M059J (cell line): ENCODE measurements around the gene BRK1. TPM values are rescaled to one million over a fixed set of nuclear protein-coding genes. Genes with fewer than 3 reads are reported as not detected.

Experiments used
- total RNA-seq: library from RNA; depleted of rRNA; stranded (reverse); fragments of >200 nt; shearing (Covaris generic); gene quantifications from 2 replicates; pipeline ENCODE4 v1.2.3, GENCODE V29; 2014; rRNA removed

The BRK1 gene
- total RNA-seq, 1 experiment from 2014 or later = 135 TPM

Other genes starting within 250 kb of the BRK1 start
- gene CIDEC, start 235.4 kb upstream of the BRK1 start, total RNA-seq = not detected in 2 replicates
- 22.6 and 30.6 TPM in 2 replicates for gene JAGN1, start 225.1 kb upstream of the BRK1 start, total RNA-seq
- gene IL17RE, start 212.8 kb upstream of the BRK1 start, total RNA-seq = 0.05 and 0.15 TPM in 2 replicates
- 26.4 and 29.5 TPM in 2 replicates for gene IL17RC, start 198.6 kb upstream of the BRK1 start, total RNA-seq
- 7.7 and 12.0 TPM in 2 replicates for gene CRELD1, start 181.8 kb upstream of the BRK1 start, total RNA-seq
- 2.8 and 3.8 TPM in 2 replicates for gene PRRT3, start 163.3 kb upstream of the BRK1 start, total RNA-seq
- gene EMC3, start 128.8 kb upstream of the BRK1 start, total RNA-seq = 53.8 and 98.5 TPM in 2 replicates
- gene FANCD2, start 89.2 kb upstream of the BRK1 start, total RNA-seq = 12.2 and 16.0 TPM in 2 replicates
- not detected in 2 replicates for gene FANCD2OS, start 7.4 kb upstream of the BRK1 start, total RNA-seq
- 18.5 and 28.9 TPM in 2 replicates for gene VHL, start 26.1 kb downstream of the BRK1 start, total RNA-seq
- gene IRAK2, start 49.2 kb downstream of the BRK1 start, total RNA-seq = 7.6 and 8.2 TPM in 2 replicates
- 13.4 and 14.4 TPM in 2 replicates for gene TATDN2, start 132.8 kb downstream of the BRK1 start, total RNA-seq
- gene GHRL, start 177.3 kb downstream of the BRK1 start, total RNA-seq = not detected in 2 replicates
- 183 and 201 TPM in 2 replicates for gene SEC13, start 205.4 kb downstream of the BRK1 start, total RNA-seq